DOHH2 (cell line): ENCODE measurements around the gene MMAB.

ENCODE experiments used
- CTCF ChIP-seq: fragments of 200-600 bp; sonication (generic); IDR thresholded peaks from one replicate; pipeline ENCODE4 v1.5.1; 2014; ENCODE audit warnings: antibody characterized with exemption, mild to moderate bottlenecking, low read depth, low read length; ENCODE audit not compliant: poor library complexity, severe bottlenecking
- EZH2phosphoT487 ChIP-seq: fragments of 200-600 bp; sonication (generic); IDR thresholded peaks from 2 replicates; pipeline ENCODE4 v1.6.1; 2017; ENCODE audit warnings: borderline replicate concordance, mild to moderate bottlenecking, antibody characterized with exemption, low read length, moderate library complexity, mixed read lengths

DNA sequence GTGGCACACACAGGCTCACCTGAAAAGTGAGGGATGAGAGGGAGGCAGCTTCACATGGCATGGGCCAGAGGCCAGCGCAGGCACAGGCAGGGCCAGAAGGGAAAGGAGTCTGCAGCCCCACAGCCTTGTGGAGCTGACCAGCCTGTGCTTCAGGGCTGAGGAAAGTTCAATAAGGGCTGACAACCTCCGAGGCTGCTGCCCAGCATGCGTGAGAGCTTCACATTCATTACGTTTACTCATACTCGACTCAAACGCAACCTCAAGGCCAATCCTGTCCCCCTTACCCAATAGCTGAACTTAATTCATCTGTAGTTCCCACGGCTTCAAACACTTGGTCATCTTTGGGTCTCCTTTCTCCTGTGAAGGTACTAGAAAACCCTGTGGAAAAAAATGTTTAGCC, 4.8 kb downstream of the MMAB start:
- TF ChIP-seq CTCF (no peak), EZH2phosphoT487 (no peak)
